HG03457 (cell line): Measurements from ENCODE around the gene NAA20.

Experiments
- ATAC-seq: cut with Tn5 transposase; IDR thresholded peaks from one replicate; pipeline ENCODE4 v1.9.1; 2021; ENCODE audit warnings: moderate number of reproducible peaks; ENCODE audit not compliant: unreplicated experiment

NAA20 gene

GRCh38 chr20:20017001-20017843 is at the start of gene NAA20:
Gene NAA20 (plus strand): TSS chr20:20017362. CDS start chr20:20017397, 35 bp downstream.
- peak; percentile 97 for ATAC-seq

- no peak for ATAC-seq
Measured at GRCh38 chr20:19967445-19967844, 49.7 kb upstream of the NAA20 start.

- no peak for ATAC-seq
Measured at GRCh38 chr20:19968028-19968427, 49.1 kb upstream of the NAA20 start.

- no peak for ATAC-seq
Measured at GRCh38 chr20:19968466-19969073, 48.6 kb upstream of the NAA20 start.

GRCh38 chr20:19969106-19969505 is 48.1 kb upstream of the NAA20 start:
- ATAC-seq, result no peak

- no peak for ATAC-seq
Measured at GRCh38 chr20:19969507-19970255, 47.5 kb upstream of the NAA20 start.

GRCh38 chr20:19970256-19970765 is 46.9 kb upstream of the NAA20 start:
- ATAC-seq, result no peak

GRCh38 chr20:19971116-19971515 is 46.0 kb upstream of the NAA20 start:
- no peak for ATAC-seq

GRCh38 chr20:19973961-19974629 is 43.1 kb upstream of the NAA20 start:
- no peak for ATAC-seq

- no peak for ATAC-seq
Measured at GRCh38 chr20:19974630-19975435, 42.3 kb upstream of the NAA20 start.

- ATAC-seq, result no peak
Measured at GRCh38 chr20:19975436-19975799, 41.7 kb upstream of the NAA20 start.

GRCh38 chr20:19975901-19976300 is 41.3 kb upstream of the NAA20 start:
- ATAC-seq, result no peak

- no peak for ATAC-seq
Measured at GRCh38 chr20:19976595-19977372, 40.4 kb upstream of the NAA20 start.

- ATAC-seq, result no peak
Measured at GRCh38 chr20:19977373-19977770, 39.8 kb upstream of the NAA20 start.

GRCh38 chr20:19978511-19979210 is 38.5 kb upstream of the NAA20 start:
- ATAC-seq, result no peak

GRCh38 chr20:19981031-19981451 is 36.1 kb upstream of the NAA20 start:
- ATAC-seq, result no peak

- no peak for ATAC-seq
Measured at GRCh38 chr20:19986419-19986818, 30.7 kb upstream of the NAA20 start.

- ATAC-seq, result no peak
Measured at GRCh38 chr20:19987046-19987445, 30.1 kb upstream of the NAA20 start.

GRCh38 chr20:19990850-19991249 is 26.3 kb upstream of the NAA20 start:
- no peak for ATAC-seq
